Breast epithelium (tissue), 4 donors: ENCODE results near the gene ANKK1. TPM values are rescaled to one million over a fixed set of nuclear protein-coding genes. Genes with fewer than 3 reads are reported as not detected.

ENCODE experiments used
- DNase-seq, 2 donors: peaks; one replicate each; pipeline ENCODE4 v3.0.0-alpha.2; 2019; ENCODE audit warnings: low spot score in 2 of 2
- H3K27ac ChIP-seq, 2 donors: fragments of 200-600 bp; sonication (generic) in 1 of 2; one replicate each; pipeline ENCODE4 v1.5.1; 2016 to 2019; ENCODE audit warnings: mild to moderate bottlenecking in 1 of 2
- H3K27me3 ChIP-seq, 2 donors: fragments of 200-600 bp; sonication (generic) in 1 of 2; one replicate each; pipeline versions ENCODE4 v1.5.1 to v1.6.0; 2017 to 2019; ENCODE audit warnings: control low read depth in 1 of 2, mild to moderate bottlenecking in 1 of 2
- H3K36me3 ChIP-seq: fragments of 200-600 bp; one replicate; pipeline ENCODE4 v1.5.1; 2019
- H3K4me1 ChIP-seq, 2 donors: fragments of 200-600 bp; sonication (generic); one replicate each; pipeline ENCODE4 v1.5.1; 2016 to 2019; ENCODE audit warnings: control low read depth in 1 of 2
- H3K4me3 ChIP-seq, 3 donors: fragments of 200-600 bp; sonication (generic); 1 replicate in 2 of 3; 2 replicates in 1 of 3; pipeline ENCODE4 v1.5.1; 2016 to 2019; ENCODE audit warnings: mild to moderate bottlenecking in 3 of 3, moderate library complexity in 2 of 3
- H3K9me3 ChIP-seq, 2 donors: fragments of 200-600 bp; sonication (generic) in 1 of 2; one replicate each; pipeline ENCODE4 v1.5.1; 2016 to 2019; ENCODE audit warnings: control low read depth in 1 of 2
- CTCF ChIP-seq, 3 donors: fragments of 450-650 bp; IDR thresholded peaks; one replicate each; pipeline ENCODE4 v1.5.1; 2016 to 2017; ENCODE audit warnings: antibody characterized with exemption in 3 of 3, mild to moderate bottlenecking in 3 of 3, moderate library complexity in 3 of 3
- POLR2A ChIP-seq: fragments of 450-650 bp; IDR thresholded peaks from one replicate; pipeline ENCODE4 v1.6.1; 2016; ENCODE audit warnings: antibody characterized with exemption, mild to moderate bottlenecking, moderate library complexity
- POLR2AphosphoS5 ChIP-seq, 3 donors: sonication (generic); formaldehyde crosslinking; IDR thresholded peaks; one replicate each; pipeline ENCODE4 v1.6.1; 2017; ENCODE audit warnings: antibody characterized with exemption in 3 of 3
- intact Hi-C: fragments of 100-400 bp; cut with DNase I; formaldehyde crosslinking; loops from one replicate; pipeline ENCODE4 v1.15.1; 2023; ENCODE audit warnings: low total_unique reads
- total RNA-seq, 3 donors: library from RNA; depleted of rRNA; stranded (reverse); fragments of >200 nt; gene quantifications; one replicate each; pipeline ENCODE4 v1.1.0, GENCODE V29; 2016

ANKK1 gene
- total RNA-seq, 3 donors from 2014 or later: 1.4 to 3.4 (median 1.6) TPM

GRCh38 chr11:113419454-113420003 is 31.9 kb downstream of the ANKK1 start:
- H3K9me3 ChIP-seq: no peaks in the 10 kb centered on the region
- DNase-seq: no peak
- no peaks in the 10 kb centered on the region for H3K4me1 ChIP-seq
- no peak overlapping the region for H3K27ac ChIP-seq
- intact Hi-C loops: no loop called here
- no peaks in the 10 kb centered on the region for H3K27me3 ChIP-seq
- no peak overlapping the region for H3K4me3 ChIP-seq
- no peaks in the 10 kb centered on the region for H3K36me3 ChIP-seq
- TF ChIP-seq POLR2AphosphoS5 (IDR thresholded peaks at IDR 0.05) (no peak), CTCF (IDR thresholded peaks at IDR 0.05) (no peak), POLR2A (no peak)

GRCh38 chr11:113420808-113421207 is 33.2 kb downstream of the ANKK1 start:
- H3K4me1 ChIP-seq: no peaks in the 10 kb centered on the region
- no peaks in the 10 kb centered on the region for H3K36me3 ChIP-seq
- no peak overlapping the region for H3K4me3 ChIP-seq
- H3K9me3 ChIP-seq: no peaks in the 10 kb centered on the region
- no peak overlapping the region for H3K27ac ChIP-seq
- no peaks in the 10 kb centered on the region for H3K27me3 ChIP-seq
- intact Hi-C loops: no loop called here
- TF ChIP-seq POLR2A: no peak
- TF ChIP-seq POLR2AphosphoS5 (IDR thresholded peaks at IDR 0.05): no peak
- no peak for TF ChIP-seq CTCF (IDR thresholded peaks at IDR 0.05)
- no peak for DNase-seq

GRCh38 chr11:113426686-113427085 is 39.1 kb downstream of the ANKK1 start:
- no peak for DNase-seq
- intact Hi-C loops: no loop called here
- Histone ChIP-seq H3K27ac (no peak overlapping the region), H3K9me3 (no peaks in the 10 kb centered on the region), H3K4me3 (no peak overlapping the region), H3K36me3 (no peaks in the 10 kb centered on the region), H3K4me1 (no peaks in the 10 kb centered on the region), H3K27me3 (no peaks in the 10 kb centered on the region)
- no peak for TF ChIP-seq POLR2AphosphoS5 (IDR thresholded peaks at IDR 0.05)
- no peak for TF ChIP-seq CTCF (IDR thresholded peaks at IDR 0.05)
- no peak for TF ChIP-seq POLR2A

GRCh38 chr11:113431746-113432145 is 44.2 kb downstream of the ANKK1 start:
- TF ChIP-seq POLR2AphosphoS5 (IDR thresholded peaks at IDR 0.05): no peak
- no peak for TF ChIP-seq POLR2A
- no peak for TF ChIP-seq CTCF (IDR thresholded peaks at IDR 0.05)
- intact Hi-C loops: no loop called here
- H3K4me3 ChIP-seq: no peak overlapping the region
- DNase-seq: no peak
- no peaks in the 10 kb centered on the region for H3K36me3 ChIP-seq
- peak overlapping the region in 1 of 2 donors; percentile 48 for H3K27ac ChIP-seq
- H3K27me3 ChIP-seq: no peaks in the 10 kb centered on the region
- H3K9me3 ChIP-seq: no peaks in the 10 kb centered on the region
- no peaks in the 10 kb centered on the region for H3K4me1 ChIP-seq

DNA sequence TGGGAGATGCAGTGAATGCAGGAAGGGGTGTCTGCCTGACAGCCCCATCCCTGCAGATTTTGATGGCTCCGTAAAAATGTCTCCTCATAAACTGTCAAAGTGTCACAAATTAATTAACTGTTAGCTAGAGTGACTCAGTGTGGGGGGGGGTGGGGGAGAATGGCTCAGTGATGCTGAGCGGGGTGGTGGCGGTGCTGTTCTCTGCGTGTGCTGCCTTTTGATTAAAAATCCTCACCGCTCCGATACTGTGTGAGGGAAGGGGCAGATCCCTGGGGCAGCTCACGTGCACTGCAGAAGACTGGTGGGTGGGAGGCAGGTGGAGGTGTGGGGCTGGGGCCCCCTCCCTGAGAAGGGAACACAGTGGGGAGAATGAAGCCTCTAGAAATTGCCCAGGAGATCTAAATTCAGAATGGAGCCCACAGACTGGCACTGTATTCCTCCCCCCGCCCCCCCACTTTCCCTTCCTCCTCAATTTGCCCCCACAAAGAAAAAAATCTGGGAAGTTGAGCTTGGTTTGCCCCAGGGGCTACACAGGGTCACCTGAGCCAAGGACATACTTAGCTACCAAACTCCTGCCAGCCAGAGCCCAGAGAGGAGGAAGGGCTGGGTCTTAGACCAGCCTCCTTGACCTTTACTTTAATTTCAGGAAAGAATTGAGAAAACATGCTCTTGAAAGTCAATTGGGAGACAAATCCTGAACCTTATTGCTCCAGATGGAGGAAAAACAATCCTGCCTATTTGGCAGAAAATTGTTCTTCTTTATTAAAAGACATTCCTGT is 47.8 kb downstream of the ANKK1 start:
- no peaks in the 10 kb centered on the region for H3K4me1 ChIP-seq
- no peaks in the 10 kb centered on the region for H3K9me3 ChIP-seq
- TF ChIP-seq POLR2AphosphoS5 (IDR thresholded peaks at IDR 0.05) (no peak), CTCF (IDR thresholded peaks at IDR 0.05) (no peak), POLR2A (no peak)
- H3K27me3 ChIP-seq: no peaks in the 10 kb centered on the region
- peak overlapping the region; percentile 70 to 82 for H3K27ac ChIP-seq
- DNase-seq: peak in 1 of 2 donors; percentile 71
- intact Hi-C loops: no loop called here
- no peak overlapping the region for H3K4me3 ChIP-seq
- H3K36me3 ChIP-seq: no peaks in the 10 kb centered on the region
